Stimulated activated CD8-positive, alpha-beta memory T cell treated with anti-CD3 and anti-CD28 coated beads, Interleukin-7, amount 100 ng/mL, for 1 hour (primary cell): ENCODE data around the gene COL13A1.

Source experiments
- DNase-seq, 2 donors: peaks; one replicate each; pipeline ENCODE4 v3.0.0-alpha.2; 2020; ENCODE audit warnings: low read depth in 2 of 2

Gene COL13A1

GRCh38 chr10:69801434-69802315 is at the start of gene COL13A1:
TSS of gene COL13A1 (plus strand) at chr10:69801906. CDS start at chr10:69802424, 518 bp downstream.
- DNase-seq = no peak

DNA sequence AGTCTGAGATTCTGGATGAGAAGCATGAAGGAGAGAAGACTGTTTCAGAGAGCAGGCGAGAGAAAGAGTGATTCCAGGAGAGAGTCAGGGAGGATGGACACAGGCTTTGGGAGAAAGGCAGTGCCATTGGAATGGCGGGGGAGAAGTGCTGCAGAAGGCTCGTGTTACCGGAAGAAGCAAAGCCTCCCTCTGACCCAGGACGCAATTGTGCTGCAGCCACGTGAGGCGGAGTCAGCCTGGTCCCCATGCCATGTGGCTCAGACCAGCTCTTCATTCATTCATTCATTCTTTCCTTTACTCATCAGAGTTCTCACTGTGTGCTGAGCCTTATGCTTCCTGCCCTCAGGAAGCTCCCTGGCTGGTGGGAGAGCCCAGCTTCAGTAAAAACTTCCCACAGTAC is 49.2 kb upstream of the COL13A1 start:
- DNase-seq = no peak

DNA sequence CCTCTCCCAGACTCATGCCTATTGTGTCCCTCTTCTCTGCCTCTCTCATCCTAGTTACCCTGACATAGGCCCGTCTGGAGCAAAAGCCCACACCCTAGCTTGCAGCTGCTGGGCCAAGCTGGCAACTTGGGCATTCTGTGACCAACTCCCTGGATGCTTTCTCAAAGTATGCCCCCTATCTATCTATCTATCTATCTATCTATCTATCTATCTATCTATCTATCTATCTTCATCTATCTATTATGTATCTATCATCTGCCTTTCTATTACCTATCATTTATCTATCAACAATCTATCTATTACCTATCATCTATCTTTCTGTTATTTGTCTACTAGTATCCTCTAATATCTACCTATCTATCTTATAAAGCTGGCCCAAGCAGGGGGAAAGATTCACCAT is 45.4 kb upstream of the COL13A1 start:
- no peak for DNase-seq

DNA sequence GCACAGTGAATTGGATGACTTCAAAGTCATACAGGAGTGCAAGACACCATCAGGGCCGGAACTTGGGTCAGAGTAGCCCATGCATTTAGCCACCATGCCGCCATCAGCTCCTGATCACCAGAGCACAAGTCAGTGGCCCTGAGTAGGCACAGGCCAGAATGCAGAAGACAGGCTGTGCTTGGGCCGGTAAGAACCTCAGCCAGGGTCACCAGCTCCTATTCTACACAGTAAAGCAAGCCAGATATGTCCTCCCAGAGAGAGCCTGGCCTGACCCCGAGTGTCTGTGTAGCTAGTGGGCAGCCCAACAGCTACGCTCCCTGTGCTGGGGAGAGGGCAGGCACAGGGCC is 44.5 kb upstream of the COL13A1 start:
- DNase-seq = no peak

DNA sequence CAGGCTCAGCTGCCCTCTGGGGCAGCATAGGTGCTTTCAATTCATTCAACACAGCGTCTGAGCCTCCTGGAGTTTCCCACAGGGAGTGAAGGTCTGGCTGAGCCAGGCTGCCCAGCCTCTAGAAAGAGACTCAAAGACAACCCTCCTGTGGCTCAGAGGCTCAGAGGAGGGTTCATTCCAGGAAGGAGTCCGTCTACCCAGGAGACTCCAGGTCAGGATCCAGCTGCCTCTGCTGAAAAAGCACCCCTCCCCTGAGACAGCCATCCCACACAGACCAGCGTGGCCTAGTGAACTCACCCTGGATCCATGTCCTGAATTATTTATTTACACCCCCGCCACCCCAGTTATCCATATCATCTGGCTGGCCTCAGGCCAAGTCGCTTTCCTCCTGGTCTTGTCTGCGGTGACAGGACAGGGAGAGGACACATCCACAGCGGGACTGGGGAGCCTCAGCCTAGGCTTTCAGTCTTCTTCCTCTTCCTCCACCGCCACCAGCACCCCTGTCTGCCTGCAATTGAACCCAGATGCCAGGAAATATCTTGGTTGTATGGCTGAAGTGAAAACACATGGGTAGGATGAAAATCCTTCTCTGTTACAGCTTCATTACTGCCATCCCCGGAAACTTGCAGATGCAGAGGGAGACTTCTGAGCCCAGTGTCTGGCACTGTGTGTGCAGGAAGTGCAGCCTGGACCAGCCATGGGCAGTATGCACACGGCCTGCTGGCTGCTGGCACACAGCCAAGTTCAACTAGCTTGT is 44.0 kb upstream of the COL13A1 start:
- no peak for DNase-seq

DNA sequence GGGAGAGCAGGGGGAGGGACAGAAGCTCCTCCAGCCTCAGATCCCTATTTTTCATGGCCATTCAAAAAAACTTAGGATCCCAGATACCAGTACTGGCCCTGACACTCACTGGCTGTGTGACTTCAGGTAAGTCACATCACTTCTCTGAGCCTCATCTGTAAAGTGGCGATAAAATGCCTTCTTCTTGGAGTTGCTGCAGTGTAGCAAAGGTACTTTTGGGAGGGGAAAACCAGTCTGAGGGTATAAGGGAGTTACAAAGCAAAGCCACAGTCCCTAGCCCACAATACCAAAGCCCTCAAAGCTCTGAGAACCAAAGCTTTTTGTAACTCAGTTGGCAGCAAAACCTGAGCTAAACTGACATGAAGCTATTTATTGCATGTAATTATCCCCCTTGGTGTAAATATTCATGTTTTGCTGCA is 43.4 kb upstream of the COL13A1 start:
- no peak for DNase-seq

GRCh38 chr10:69759641-69760040 is 42.1 kb upstream of the COL13A1 start:
- no peak for DNase-seq

DNA sequence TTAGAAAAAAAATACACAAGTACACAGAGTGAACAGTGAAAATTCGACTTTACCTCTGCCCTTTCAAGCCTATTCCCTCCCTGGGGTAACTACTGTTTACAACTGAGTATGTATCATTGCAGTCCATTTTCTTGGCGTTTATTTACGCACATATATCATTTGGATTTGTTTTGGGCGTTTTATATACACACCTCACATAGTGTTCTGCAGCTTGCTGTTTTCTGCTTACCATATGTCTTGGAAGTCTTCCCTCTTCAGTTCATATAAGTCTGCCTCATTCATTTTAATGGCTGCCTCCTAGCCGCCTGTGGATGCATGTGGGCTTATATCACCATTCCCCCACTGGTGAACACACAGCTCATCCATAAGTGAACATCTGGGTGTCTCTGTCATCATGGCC is 41.6 kb upstream of the COL13A1 start:
- DNase-seq = no peak

GRCh38 chr10:69761320-69761719 is 40.4 kb upstream of the COL13A1 start:
- no peak for DNase-seq

- DNase-seq = no peak
Observed at GRCh38 chr10:69766161-69766910, 35.4 kb upstream of the COL13A1 start.

DNA sequence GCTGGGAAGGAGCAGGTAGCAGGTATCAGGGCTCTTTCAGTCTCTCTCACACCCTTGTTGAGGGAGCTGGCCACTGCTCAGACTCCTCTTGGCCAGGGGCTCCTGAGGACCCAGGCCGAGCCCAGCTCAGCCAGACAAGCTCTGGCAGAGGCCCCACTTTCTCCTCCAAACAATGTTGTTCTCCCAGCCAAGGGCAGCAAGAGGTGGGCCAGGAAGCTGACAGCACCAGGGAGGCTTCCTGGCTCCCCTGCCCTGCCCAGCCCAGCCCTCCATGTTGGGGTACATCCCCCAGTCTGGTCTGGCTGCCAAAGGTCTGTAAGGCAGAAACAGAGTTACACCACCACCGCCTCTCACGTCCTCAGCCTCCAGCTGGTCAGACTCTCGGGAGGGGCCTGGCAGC is 33.9 kb upstream of the COL13A1 start:
- DNase-seq = no peak

- no peak for DNase-seq
Observed at GRCh38 chr10:69768386-69768785, 33.3 kb upstream of the COL13A1 start.

GRCh38 chr10:69769395-69769992 is 32.2 kb upstream of the COL13A1 start:
- no peak for DNase-seq

DNA sequence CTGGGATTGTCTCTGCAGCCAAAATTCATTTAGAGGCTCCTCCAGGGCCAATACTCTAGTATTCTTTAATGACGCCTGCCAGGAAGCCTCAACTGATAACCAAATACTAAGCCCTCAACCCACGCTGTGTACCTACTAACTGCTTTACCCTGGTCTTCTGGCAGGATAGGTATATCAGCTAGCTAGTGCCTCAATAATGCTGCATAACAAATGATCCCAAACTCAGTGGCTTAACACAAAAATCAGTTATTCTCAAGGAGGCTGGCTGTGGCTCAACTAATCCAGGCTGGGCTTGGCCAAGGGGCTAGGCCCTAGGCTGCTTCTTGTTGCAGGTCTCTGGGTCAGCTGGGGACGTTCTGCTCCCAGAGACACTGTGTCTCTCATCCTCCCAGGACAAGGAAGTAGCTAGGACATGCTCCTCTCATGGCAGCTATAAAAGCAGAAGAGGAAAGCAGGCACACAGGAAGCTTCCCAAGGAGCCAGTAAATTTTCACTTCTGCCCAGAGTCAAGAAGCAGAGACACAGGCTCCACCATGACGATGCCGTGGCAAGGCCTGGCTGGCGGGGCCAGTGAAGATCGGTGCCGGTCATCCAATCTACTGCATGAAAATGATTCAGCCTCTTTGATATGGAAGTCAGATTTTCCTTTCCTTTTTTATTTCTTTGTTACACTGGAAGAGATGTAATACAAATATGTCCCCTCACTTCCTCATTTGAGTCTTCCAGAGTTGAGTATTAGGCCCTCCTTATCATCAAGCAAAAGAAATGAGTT is 28.6 kb upstream of the COL13A1 start:
- DNase-seq = no peak

- no peak for DNase-seq
Observed at GRCh38 chr10:69774596-69774995, 27.1 kb upstream of the COL13A1 start.

GRCh38 chr10:69780077-69780476 is 21.6 kb upstream of the COL13A1 start:
- DNase-seq = no peak

- DNase-seq = no peak
Observed at GRCh38 chr10:69781576-69781975, 20.1 kb upstream of the COL13A1 start.

DNA sequence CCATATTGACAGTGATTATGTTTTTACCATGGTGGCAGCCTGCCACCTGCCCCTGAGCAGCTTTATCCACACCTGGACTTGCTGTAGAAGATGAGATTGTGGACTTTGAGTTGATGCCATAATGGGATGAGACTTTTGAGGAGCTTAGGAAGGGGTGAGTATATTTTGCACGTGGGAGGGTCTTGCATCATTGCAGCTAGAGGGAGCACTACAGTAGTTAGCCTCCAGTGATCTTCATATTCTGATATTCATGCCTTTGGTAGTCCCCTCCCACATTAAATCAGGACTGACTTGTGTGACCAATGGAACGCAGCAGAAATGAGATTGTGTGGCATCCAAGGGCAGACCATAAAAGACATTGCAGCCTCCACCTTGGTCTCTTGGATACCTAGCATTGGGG is 18.2 kb upstream of the COL13A1 start:
- no peak for DNase-seq

DNA sequence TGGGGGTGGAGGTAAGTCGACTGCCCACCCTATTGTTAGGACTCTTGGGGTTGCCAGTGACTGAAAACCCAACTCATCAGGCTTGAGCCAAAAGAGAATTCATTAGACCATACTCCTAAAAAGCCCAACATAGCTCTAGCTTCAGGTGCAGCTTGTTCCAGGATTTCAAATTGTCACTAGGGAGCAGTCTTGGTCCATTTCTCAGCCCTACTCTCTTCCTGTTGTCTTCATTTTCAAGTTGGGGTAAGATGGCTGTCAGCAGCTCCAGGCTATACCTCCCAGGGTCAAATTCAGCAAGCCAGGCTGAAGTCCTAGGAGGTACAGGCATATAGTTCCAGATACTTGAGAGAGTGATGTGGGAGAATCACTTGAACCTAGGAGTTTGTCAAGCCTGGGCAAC is 14.9 kb upstream of the COL13A1 start:
- DNase-seq = no peak

GRCh38 chr10:69787681-69788080 is 14.0 kb upstream of the COL13A1 start:
- DNase-seq = no peak

DNA sequence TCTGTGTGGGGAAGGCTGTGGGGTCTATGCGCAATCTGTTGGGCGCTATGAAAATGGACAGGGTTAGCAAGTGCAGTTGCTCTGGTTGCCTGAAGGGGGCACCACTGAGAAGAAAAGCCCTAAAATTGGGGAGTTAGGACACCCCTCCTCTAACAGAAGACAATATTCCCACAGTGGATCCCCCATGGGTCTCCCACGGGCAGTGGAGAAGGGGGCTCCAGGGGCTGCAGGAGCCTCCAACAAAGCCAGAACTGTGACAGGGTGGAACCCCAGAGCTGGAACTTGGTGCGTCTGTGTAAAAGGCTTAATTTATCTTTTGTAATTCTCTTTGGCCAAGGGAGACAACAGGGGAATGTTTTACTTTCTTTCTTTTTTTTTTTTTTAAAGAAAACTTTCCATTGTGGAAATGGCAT is 12.5 kb upstream of the COL13A1 start:
- DNase-seq = no peak
